ENCODE results near the gene WNT3A.
"Not testable (repeated sequence)": the region's sequence is repeated elsewhere in the genome, so short reads cannot be mapped to it uniquely, and the experiment has no call there.

Gene WNT3A

GRCh38 chr1:228006786-228007048 is at the start of gene WNT3A:
Gene WNT3A (plus strand): TSS chr1:228006998. CDS start chr1:228007129, 131 bp downstream.
- DNase-seq (ENCODE audit: low read depth in 2 of 2, low spot score in 1 of 2): no peak

- DNase-seq (ENCODE audit: low read depth in 2 of 2, low spot score in 1 of 2): no peak
Observed at GRCh38 chr1:227958617-227959324, 48.0 kb upstream of the WNT3A start.

GRCh38 chr1:227959325-227959860 is 47.4 kb upstream of the WNT3A start:
- no peak for DNase-seq (ENCODE audit: low read depth in 2 of 2, low spot score in 1 of 2)

- DNase-seq (ENCODE audit: low read depth in 2 of 2, low spot score in 1 of 2): no peak
Observed at GRCh38 chr1:227961651-227962466, 44.9 kb upstream of the WNT3A start.

- DNase-seq (ENCODE audit: low read depth in 2 of 2, low spot score in 1 of 2): not testable (repeated sequence)
Observed at GRCh38 chr1:227966733-227967132, 40.1 kb upstream of the WNT3A start.

- DNase-seq (ENCODE audit: low read depth in 2 of 2, low spot score in 1 of 2): not testable (repeated sequence)
Observed at GRCh38 chr1:227967815-227968214, 39.0 kb upstream of the WNT3A start.

GRCh38 chr1:227970076-227970995 is 36.5 kb upstream of the WNT3A start:
- DNase-seq (ENCODE audit: low read depth in 2 of 2, low spot score in 1 of 2): not testable (repeated sequence)

- DNase-seq (ENCODE audit: low read depth in 2 of 2, low spot score in 1 of 2): not testable (repeated sequence)
Observed at GRCh38 chr1:227971216-227971615, 35.6 kb upstream of the WNT3A start.

- DNase-seq (ENCODE audit: low read depth in 2 of 2, low spot score in 1 of 2): not testable (repeated sequence)
Observed at GRCh38 chr1:227971643-227972282, 35.0 kb upstream of the WNT3A start.

- DNase-seq (ENCODE audit: low read depth in 2 of 2, low spot score in 1 of 2): not testable (repeated sequence)
Observed at GRCh38 chr1:227972283-227972679, 34.5 kb upstream of the WNT3A start.

GRCh38 chr1:227972843-227973374 is 33.9 kb upstream of the WNT3A start:
- DNase-seq (ENCODE audit: low read depth in 2 of 2, low spot score in 1 of 2): not testable (repeated sequence)

- DNase-seq (ENCODE audit: low read depth in 2 of 2, low spot score in 1 of 2): not testable (repeated sequence)
Observed at GRCh38 chr1:227973724-227974288, 33.0 kb upstream of the WNT3A start.

GRCh38 chr1:227975583-227976283 is 31.1 kb upstream of the WNT3A start:
- not testable (repeated sequence) for DNase-seq (ENCODE audit: low read depth in 2 of 2, low spot score in 1 of 2)

- no peak for DNase-seq (ENCODE audit: low read depth in 2 of 2, low spot score in 1 of 2)
Observed at GRCh38 chr1:227987181-227987580, 19.6 kb upstream of the WNT3A start.

- no peak for DNase-seq (ENCODE audit: low read depth in 2 of 2, low spot score in 1 of 2)
Observed at GRCh38 chr1:227994632-227995300, 12.0 kb upstream of the WNT3A start.

- no peak for DNase-seq (ENCODE audit: low read depth in 2 of 2, low spot score in 1 of 2)
Observed at GRCh38 chr1:227996187-227996950, 10.4 kb upstream of the WNT3A start.

- no peak for DNase-seq (ENCODE audit: low read depth in 2 of 2, low spot score in 1 of 2)
Observed at GRCh38 chr1:227998374-227999055, 8.3 kb upstream of the WNT3A start.

Measured in stimulated activated CD8-positive, alpha-beta memory T cell treated with anti-CD3 and anti-CD28 coated beads, Interleukin-4, amount 100 ng/mL, for 4 hours (primary cell).